Cerebellar cortex (tissue), 1 donor: ENCODE measurements around the gene EEA1.

Source experiments
- DNase-seq: peaks from one replicate; pipeline ENCODE4 v3.0.0-alpha.2; 2015; ENCODE audit warnings: low spot score

EEA1 gene

GRCh38 chr12:92745856-92746550 lies 183.1 kb downstream of the EEA1 start:
- no peak for DNase-seq

- DNase-seq = peak; percentile 60
Observed at GRCh38 chr12:92743026-92743425, 186.1 kb downstream of the EEA1 start.

- DNase-seq = no peak
Observed at GRCh38 chr12:92740411-92740810, 188.7 kb downstream of the EEA1 start.

- no peak for DNase-seq
Observed at GRCh38 chr12:92739113-92739512, 190.0 kb downstream of the EEA1 start.

- no peak for DNase-seq
Observed at GRCh38 chr12:92737855-92738850, 190.9 kb downstream of the EEA1 start.

- no peak for DNase-seq
Observed at GRCh38 chr12:92736605-92737004, 192.5 kb downstream of the EEA1 start.

GRCh38 chr12:92735131-92735721 lies 193.9 kb downstream of the EEA1 start:
- DNase-seq = peak; percentile 58

GRCh38 chr12:92733661-92734060 lies 195.4 kb downstream of the EEA1 start:
- no peak for DNase-seq

GRCh38 chr12:92733181-92733580 lies 195.9 kb downstream of the EEA1 start:
- DNase-seq = no peak

- peak; percentile 20 for DNase-seq
Observed at GRCh38 chr12:92732716-92733115, 196.4 kb downstream of the EEA1 start.

GRCh38 chr12:92732216-92732615 lies 196.9 kb downstream of the EEA1 start:
- peak; percentile 23 for DNase-seq

GRCh38 chr12:92730758-92731157 lies 198.3 kb downstream of the EEA1 start:
- no peak for DNase-seq

GRCh38 chr12:92729773-92730305 lies 199.3 kb downstream of the EEA1 start:
- DNase-seq = no peak

GRCh38 chr12:92726850-92727249 lies 202.2 kb downstream of the EEA1 start:
- DNase-seq = no peak

GRCh38 chr12:92722897-92723296 lies 206.2 kb downstream of the EEA1 start:
- peak; percentile 33 for DNase-seq

GRCh38 chr12:92721656-92722055 lies 207.4 kb downstream of the EEA1 start:
- no peak for DNase-seq

GRCh38 chr12:92721130-92721529 lies 208.0 kb downstream of the EEA1 start:
- no peak for DNase-seq
